H9 (cell line): ENCODE data around the gene ADCY5. TPM values are rescaled to one million over a fixed set of nuclear protein-coding genes. Genes with fewer than 3 reads are reported as not detected.

Source experiments
- DNase-seq: peaks from one replicate; pipeline ENCODE4 v3.0.0-alpha.2; 2017
- H2AFZ ChIP-seq: one replicate; pipeline ENCODE4 v1.6.1; 2013; ENCODE audit warnings: mild to moderate bottlenecking, low read length, control low read depth, moderate library complexity
- H2AK5ac ChIP-seq: 2 replicates; pipeline ENCODE4 v1.6.1; 2013; ENCODE audit warnings: low read length, control low read depth, mixed read lengths; ENCODE audit not compliant: insufficient read length
- H2BK120ac ChIP-seq: one replicate; pipeline ENCODE4 v1.6.1; 2013; ENCODE audit warnings: low read depth, mild to moderate bottlenecking, low read length, control low read depth, inconsistent platforms; ENCODE audit not compliant: poor library complexity, severe bottlenecking
- H2BK12ac ChIP-seq: 2 replicates; pipeline ENCODE4 v1.6.1; 2013; ENCODE audit warnings: low read length, control low read depth, mixed read lengths, low read depth; ENCODE audit not compliant: insufficient read length
- H2BK15ac ChIP-seq: 2 replicates; pipeline ENCODE4 v1.6.1; 2013; ENCODE audit warnings: low read depth, low read length, control low read depth
- H2BK20ac ChIP-seq: one replicate; pipeline ENCODE4 v1.6.1; 2013; ENCODE audit warnings: low read depth, mild to moderate bottlenecking, low read length, control low read depth, inconsistent platforms; ENCODE audit not compliant: poor library complexity, severe bottlenecking
- H2BK5ac ChIP-seq: 2 replicates; pipeline ENCODE4 v1.6.1; 2013; ENCODE audit warnings: low read length, control low read depth, mixed read lengths; ENCODE audit not compliant: insufficient read length
- H3K14ac ChIP-seq: 2 replicates; pipeline ENCODE4 v1.6.1; 2013; ENCODE audit warnings: low read length, control low read depth; ENCODE audit not compliant: insufficient read depth
- H3K18ac ChIP-seq: 2 replicates; pipeline ENCODE4 v1.6.1; 2013; ENCODE audit warnings: low read depth, mild to moderate bottlenecking, mixed read lengths, low read length, control low read depth; ENCODE audit not compliant: insufficient read length
- H3K23ac ChIP-seq: 2 replicates; pipeline ENCODE4 v1.6.1; 2013; ENCODE audit warnings: low read length, control low read depth, mixed read lengths, low read depth; ENCODE audit not compliant: insufficient read length
- H3K23me2 ChIP-seq: 2 replicates; pipeline ENCODE4 v1.6.1; 2013; ENCODE audit warnings: low read depth, mild to moderate bottlenecking, mixed read lengths, low read length, control low read depth; ENCODE audit not compliant: insufficient read length, poor library complexity, severe bottlenecking
- H3K27ac ChIP-seq: 2 replicates; pipeline ENCODE4 v1.5.1; 2013; ENCODE audit warnings: low read length, control low read depth, mixed read lengths, low read depth; ENCODE audit not compliant: insufficient read length
- H3K27me3 ChIP-seq: 2 replicates; pipeline ENCODE4 v1.6.1; 2013; ENCODE audit warnings: low read length, control low read depth, inconsistent platforms; ENCODE audit not compliant: insufficient read depth
- H3K4ac ChIP-seq: 2 replicates; pipeline ENCODE4 v1.6.1; 2013; ENCODE audit warnings: low read depth, mild to moderate bottlenecking, control low read depth, inconsistent platforms, low read length, moderate library complexity
- H3K4me1 ChIP-seq: 2 replicates; pipeline ENCODE4 v1.6.1; 2013; ENCODE audit warnings: low read length, control low read depth, inconsistent platforms; ENCODE audit not compliant: insufficient read depth
- H3K4me2 ChIP-seq: 2 replicates; pipeline ENCODE4 v1.6.1; 2013; ENCODE audit warnings: low read length, control low read depth, mixed read lengths; ENCODE audit not compliant: insufficient read length, insufficient read depth
- H3K56ac ChIP-seq: 2 replicates; pipeline ENCODE4 v1.6.1; 2013; ENCODE audit warnings: low read depth, mild to moderate bottlenecking, mixed read lengths, low read length, control low read depth; ENCODE audit not compliant: insufficient read length
- H3K79me1 ChIP-seq: 2 replicates; pipeline ENCODE4 v1.6.1; 2013; ENCODE audit warnings: low read depth, mild to moderate bottlenecking, moderate library complexity, low read length, control low read depth, inconsistent platforms; ENCODE audit not compliant: insufficient read depth, poor library complexity, severe bottlenecking
- H3K79me2 ChIP-seq: 2 replicates; pipeline ENCODE4 v1.6.1; 2013; ENCODE audit warnings: low read length, control low read depth, inconsistent platforms; ENCODE audit not compliant: insufficient read depth
- H3K9ac ChIP-seq: 2 replicates; pipeline ENCODE4 v1.6.1; 2013; ENCODE audit warnings: low read length, control low read depth, mixed read lengths; ENCODE audit not compliant: insufficient read length; ENCODE audit errors: extremely low read depth
- H3K9me3 ChIP-seq: one replicate; pipeline ENCODE4 v1.6.1; 2013; ENCODE audit warnings: low read depth, low read length, inconsistent platforms; ENCODE audit not compliant: control insufficient read depth
- H3T11ph ChIP-seq: one replicate; pipeline ENCODE4 v1.6.1; 2013; ENCODE audit warnings: mild to moderate bottlenecking, low read length, control low read depth, inconsistent platforms
- H4K20me1 ChIP-seq: one replicate; pipeline ENCODE4 v1.6.1; 2013; ENCODE audit not compliant: control insufficient read depth, insufficient read length, insufficient read depth
- H4K5ac ChIP-seq: 2 replicates; pipeline ENCODE4 v1.6.1; 2013; ENCODE audit warnings: low read depth, mild to moderate bottlenecking, mixed read lengths, low read length, control low read depth; ENCODE audit not compliant: insufficient read length
- H4K8ac ChIP-seq: replicated peaks from 2 replicates; pipeline ENCODE4 v1.6.1; 2013; ENCODE audit warnings: low read length, control low read depth, mixed read lengths, low read depth; ENCODE audit not compliant: insufficient read length
- H4K91ac ChIP-seq: 2 replicates; pipeline ENCODE4 v1.6.1; 2013; ENCODE audit warnings: low read depth, mild to moderate bottlenecking, moderate library complexity, mixed read lengths, low read length, control low read depth; ENCODE audit not compliant: insufficient read length
- H3K27ac Mint-ChIP-seq, 3 experiments: 2 replicates in 2 of 3; 3 replicates in 1 of 3; pipeline ENCODE4 v1.8.0; 2020 to 2021; ENCODE audit warnings: mixed read lengths in 3 of 3, mild to moderate bottlenecking in 1 of 3, moderate library complexity in 1 of 3
- H3K27me3 Mint-ChIP-seq: 2 replicates; pipeline ENCODE4 v1.8.0; 2021; ENCODE audit warnings: low read depth, mild to moderate bottlenecking, moderate library complexity, mixed read lengths
- H3K36me3 Mint-ChIP-seq, 3 experiments: 2 replicates in 2 of 3; 3 replicates in 1 of 3; pipeline ENCODE4 v1.8.0; 2020 to 2021; ENCODE audit warnings: low read depth in 3 of 3, mixed read lengths in 3 of 3; ENCODE audit not compliant: insufficient read depth in 1 of 3
- H3K4me1 Mint-ChIP-seq, 2 experiments: 2 replicates each; pipeline ENCODE4 v1.8.0; 2020; ENCODE audit warnings: mixed read lengths in 2 of 2
- H3K4me3 Mint-ChIP-seq, 2 experiments: 2 replicates in 1 of 2; 3 replicates in 1 of 2; pipeline ENCODE4 v1.8.0; 2020 to 2021; ENCODE audit warnings: mild to moderate bottlenecking in 2 of 2, mixed read lengths in 2 of 2, moderate library complexity in 1 of 2
- H3K9me3 Mint-ChIP-seq, 2 experiments: 2 replicates in 1 of 2; 3 replicates in 1 of 2; pipeline ENCODE4 v1.8.0; 2020; ENCODE audit warnings: mild to moderate bottlenecking in 2 of 2, mixed read lengths in 2 of 2, moderate library complexity in 1 of 2
- CTCF ChIP-seq: fragments of 200-600 bp; sonication (generic); conservative IDR thresholded peaks from 3 replicates; pipeline ENCODE4 v1.8.0; 2021; ENCODE audit warnings: antibody characterized with exemption, mild to moderate bottlenecking
- WGBS: extraction: QIAGEN DNeasy Blood & Tissue Kit; methylation state at CpG from one replicate; pipeline ENCODE4 v1.1.7; 2013; ENCODE audit warnings: missing lambda C conversion rate, low lambda C conversion rate, mixed read lengths; ENCODE audit not compliant: insufficient read length; ENCODE audit errors: extremely low coverage; 5-methylcytosine and 5-hydroxymethylcytosine counted together
- total RNA-seq: library from RNA; stranded (reverse); gene quantifications from 2 replicates; pipeline ENCODE4 v1.2.1, GENCODE V29; 2021

Gene ADCY5
- total RNA-seq, 1 experiment from 2014 or later = 5.0 TPM

GRCh38 chr3:123376451-123377242 lies 72.2 kb downstream of the ADCY5 start:
- Histone ChIP-seq H2AFZ (no peak overlapping the region), H4K5ac (no peak overlapping the region), H3K18ac (no peak overlapping the region), H3K4ac (no peak overlapping the region), H4K8ac (no peak overlapping the region), H4K91ac (no peak overlapping the region), H2BK15ac (no peak overlapping the region), H3K27me3 (no peaks in the 10 kb centered on the region), H3K9me3 (no peaks in the 10 kb centered on the region), H2BK120ac (no peak overlapping the region), H2BK5ac (no peak overlapping the region), H2AK5ac (no peak overlapping the region), H3K9ac (no peak overlapping the region), H3K79me1 (no peaks in the 10 kb centered on the region), H3K4me2 (no peak overlapping the region), H3T11ph (no peak overlapping the region), H3K14ac (no peak overlapping the region), H3K27ac (no peak overlapping the region), H3K23ac (no peak overlapping the region), H3K79me2 (no peaks in the 10 kb centered on the region), H3K23me2 (no peaks in the 10 kb centered on the region), H2BK12ac (no peak overlapping the region), H2BK20ac (no peak overlapping the region), H3K4me1 (no peaks in the 10 kb centered on the region), H3K56ac (no peak overlapping the region), H4K20me1 (no peaks in the 10 kb centered on the region)
- Mint-ChIP-seq H3K9me3 (no peaks in the 10 kb centered on the region), H3K27ac (no peak overlapping the region), H3K4me3 (no peak overlapping the region), H3K36me3 (no peaks in the 10 kb centered on the region), H3K4me1 (peaks cover 0 to 4% of the 10 kb centered on the region in 2 experiments; a peak in 1 of 4 replicates), H3K27me3 (peaks cover 2% of the 10 kb centered on the region; the same call in 1 of the 2 replicates)
- TF ChIP-seq CTCF = no peak
- no peak for DNase-seq
- WGBS = no CpG with 5 or more reads among the region's 11 CpGs
